Esophagus squamous epithelium (tissue), 4 donors: Measurements from ENCODE around the gene TSPAN7.

Experiments used
- CTCF ChIP-seq, 6 experiments: fragments of 450-650 bp in 4 of 6; fragments of 200-600 bp in 2 of 6; sonication (generic) in 2 of 6; IDR thresholded peaks; one replicate each; pipeline ENCODE4 v1.5.1; 2016 to 2019; ENCODE audit warnings: antibody characterized with exemption in 6 of 6, mild to moderate bottlenecking in 4 of 6, moderate library complexity in 4 of 6
- POLR2A ChIP-seq, 4 donors: fragments of 450-650 bp; IDR thresholded peaks; one replicate each; pipeline ENCODE4 v1.6.1; 2017; ENCODE audit warnings: antibody characterized with exemption in 4 of 4, mild to moderate bottlenecking in 4 of 4, moderate library complexity in 3 of 4

GRCh38 chrX:38552721-38553120 lies 8.6 kb upstream of the TSPAN7 start:
- TF ChIP-seq CTCF (IDR thresholded peaks at IDR 0.05) (no peak), POLR2A (IDR thresholded peaks at IDR 0.05) (no peak)
